GM10248 (cell line): Measurements from ENCODE around the gene RUNX2.

Experiments used
- CTCF ChIA-PET: fragments of 300-600 bp; sonication (Branson Sonifier 250); formaldehyde crosslinking; extraction: SDS; loops from one replicate; lab custom pipeline; 2021; ENCODE audit warnings: antibody characterized with exemption; lab: Yijun Ruan, JAX
- POLR2A ChIA-PET: fragments of 350-650 bp; sonication (Branson Sonifier 250); formaldehyde crosslinking; extraction: SDS; loops from one replicate; lab custom pipeline; 2020; ENCODE audit warnings: antibody characterized with exemption; lab: Yijun Ruan, JAX
- DNase-seq: peaks from one replicate; pipeline ENCODE4 v3.0.0; 2012; ENCODE audit errors: extremely low spot score
- CTCF ChIP-seq: IDR thresholded peaks from 2 replicates; pipeline ENCODE4 v1.5.1; 2012; ENCODE audit warnings: mild to moderate bottlenecking, low read depth; ENCODE audit errors: extremely low read depth, missing control alignments, control extremely low read depth

Gene RUNX2

GRCh38 chr6:45388328-45388727 lies 60.2 kb downstream of the RUNX2 start:
- POLR2A ChIA-PET, result no interaction called here
- no peak for TF ChIP-seq CTCF
- no peak for DNase-seq
- CTCF ChIA-PET, result interaction anchor here (1.1 kb wide), 1 partner anchor 10 kb away, joined by 3 read pairs; no protein-coding TSS in a partner anchor

- DNase-seq, result no peak
- POLR2A ChIA-PET, result no interaction called here
- TF ChIP-seq CTCF, result no peak
- CTCF ChIA-PET, result interaction anchor here (2.0 kb wide), 1 partner anchor 9 kb away, joined by 7 read pairs; no protein-coding TSS in a partner anchor
Observed at GRCh38 chr6:45394586-45395095, 66.5 kb downstream of the RUNX2 start.

DNA sequence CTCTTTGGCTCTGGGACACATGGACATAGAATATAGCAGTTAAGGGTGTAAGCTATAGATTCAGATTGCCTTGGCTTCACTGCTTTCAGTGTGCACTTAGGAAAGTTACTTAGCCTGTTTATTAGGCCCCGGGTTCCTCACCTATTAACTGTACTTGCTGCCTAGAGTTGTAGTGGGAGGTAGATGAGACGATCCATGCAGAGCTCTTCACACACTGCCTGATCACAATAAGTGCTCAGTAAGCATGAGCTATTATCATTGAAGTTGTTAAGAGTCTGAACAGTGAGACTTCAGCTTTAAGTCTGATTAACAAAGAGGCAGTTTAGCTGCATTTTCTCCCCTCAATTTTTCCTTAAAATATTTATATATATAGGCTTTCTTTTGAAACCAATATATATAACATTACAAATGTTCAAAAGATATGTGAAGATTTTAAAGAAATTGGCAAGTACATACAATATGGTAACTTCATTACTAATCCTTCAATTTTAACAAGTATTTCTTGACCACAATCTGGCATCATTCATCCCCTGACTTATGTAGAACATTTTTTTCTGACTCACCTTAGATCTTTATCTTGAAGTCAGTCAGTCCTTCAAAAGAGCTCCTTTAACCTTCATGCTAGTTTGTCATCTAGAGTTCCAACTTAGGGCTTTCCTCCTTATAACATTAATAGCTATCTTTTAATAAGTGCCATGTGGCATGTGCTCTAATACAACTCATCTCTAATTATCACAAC lies 70.1 kb downstream of the RUNX2 start:
- TF ChIP-seq CTCF, result no peak
- no peak for DNase-seq
- CTCF ChIA-PET, result interaction anchor here (1.0 to 1.5 kb wide), 5 partner anchors 9 to 524 kb away, joined by 3 to 6 read pairs (median 3); no protein-coding TSS in a partner anchor
- POLR2A ChIA-PET, result no interaction called here

- no peak for TF ChIP-seq CTCF
- CTCF ChIA-PET, result no interaction called here
- DNase-seq, result no peak
- POLR2A ChIA-PET, result no interaction called here
Observed at GRCh38 chr6:45400021-45400420, 71.9 kb downstream of the RUNX2 start.

- ChIA-PET CTCF (no interaction called here), POLR2A (no interaction called here)
- no peak for TF ChIP-seq CTCF
- DNase-seq, result no peak
Observed at GRCh38 chr6:45411959-45412358, 83.8 kb downstream of the RUNX2 start.

GRCh38 chr6:45415315-45415714 lies 87.2 kb downstream of the RUNX2 start:
- POLR2A ChIA-PET, result no interaction called here
- DNase-seq, result no peak
- CTCF ChIA-PET, result interaction anchor here (2.1 kb wide), 1 partner anchor 8 kb away, joined by 4 read pairs; no protein-coding TSS in a partner anchor
- no peak for TF ChIP-seq CTCF
